HepG2 (cell line): ENCODE measurements around the gene EIF3A. TPM values are rescaled to one million over a fixed set of nuclear protein-coding genes. Genes with fewer than 3 reads are reported as not detected.
A peak's percentile ranks its signal among the peaks of the same experiment; 100 is the strongest.

ENCODE experiments used
- GFI1 ChIP-seq: sonication (generic); formaldehyde crosslinking; IDR thresholded peaks from 2 replicates; pipeline ENCODE4 v1.5.0; 2020; ENCODE audit warnings: missing genetic modification reagents, mild to moderate bottlenecking, borderline replicate concordance
- KAT7 ChIP-seq: IDR thresholded peaks from 2 replicates; pipeline ENCODE4 v1.6.1; 2018; ENCODE audit warnings: borderline replicate concordance, missing compliant biosample characterization
- RBM22 ChIP-seq: fragments of 200-400 bp; formaldehyde crosslinking; optimal IDR thresholded peaks from 2 replicates; pipeline ENCODE3; 2017; ENCODE audit warnings: mild to moderate bottlenecking, low read length, moderate library complexity
- SOX6 ChIP-seq, 2 experiments: fragments of 450-650 bp in 1 of 2; sonication (generic) in 1 of 2; formaldehyde crosslinking in 1 of 2; IDR thresholded peaks; 2 replicates each; pipeline versions ENCODE4 v1.4.0 to v1.6.1; 2017 to 2020; ENCODE audit warnings: antibody characterized with exemption in 1 of 2, mild to moderate bottlenecking in 1 of 2, missing genetic modification reagents in 1 of 2
- STAG1 ChIP-seq: sonication (generic); formaldehyde crosslinking; IDR thresholded peaks from 2 replicates; pipeline ENCODE4 v1.4.0; 2020; ENCODE audit warnings: missing genetic modification reagents
- ZBTB3 ChIP-seq: sonication (generic); formaldehyde crosslinking; IDR thresholded peaks from 2 replicates; pipeline ENCODE4 v1.4.0; 2020; ENCODE audit warnings: low read depth, mild to moderate bottlenecking, moderate library complexity, missing genetic modification reagents, borderline replicate concordance
- ZBTB7B ChIP-seq: sonication (generic); formaldehyde crosslinking; IDR thresholded peaks from 2 replicates; pipeline ENCODE4 v1.4.0; 2020; ENCODE audit warnings: missing genetic modification reagents
- ZEB1 ChIP-seq: IDR thresholded peaks from 2 replicates; pipeline ENCODE4 v1.6.1; 2012; ENCODE audit warnings: mild to moderate bottlenecking, low read depth, inconsistent platforms; ENCODE audit not compliant: insufficient replicate concordance
- ZNF264 ChIP-seq: sonication (generic); formaldehyde crosslinking; IDR thresholded peaks from 2 replicates; pipeline ENCODE4 v1.4.0; 2020; ENCODE audit warnings: missing genetic modification reagents
- ZNF326 ChIP-seq: sonication (generic); formaldehyde crosslinking; IDR thresholded peaks from 2 replicates; pipeline ENCODE4 v1.4.0; 2020; ENCODE audit warnings: missing genetic modification reagents, borderline replicate concordance
- ZNF335 ChIP-seq: sonication (generic); formaldehyde crosslinking; IDR thresholded peaks from 2 replicates; pipeline ENCODE4 v1.4.0; 2020; ENCODE audit warnings: missing genetic modification reagents
- ZNF605 ChIP-seq: sonication (generic); formaldehyde crosslinking; IDR thresholded peaks from 2 replicates; pipeline ENCODE4 v1.8.0; 2022; ENCODE audit warnings: mild to moderate bottlenecking, missing genetic modification reagents
- ZNF672 ChIP-seq: sonication (generic); formaldehyde crosslinking; IDR thresholded peaks from 2 replicates; pipeline ENCODE4 v1.8.1; 2022; ENCODE audit warnings: missing genetic modification reagents
- ZNF749 ChIP-seq: sonication (generic); formaldehyde crosslinking; IDR thresholded peaks from 2 replicates; pipeline ENCODE4 v1.8.0; 2022; ENCODE audit warnings: mild to moderate bottlenecking, missing genetic modification reagents, moderate library complexity, borderline replicate concordance
- polyA plus RNA-seq, 8 experiments: library from polyadenylated mRNA; depleted of rRNA in 3 of 8; stranded (reverse) in 7 of 8; unstranded in 1 of 8; fragments of >200 nt; fragmentation: Illumina TruSeq in 4 of 8; extraction: Trizol in 4 of 8; gene quantifications; 2 replicates each; pipeline versions ENCODE4 v1.2.1 to v1.2.3, GENCODE V29; 2011 to 2016; ENCODE audit warnings: low read depth in 4 of 8, missing spikeins in 1 of 8, mixed read lengths in 1 of 8; ENCODE audit not compliant: insufficient read depth in 1 of 8
- total RNA-seq, 5 experiments: library from RNA; depleted of rRNA; stranded (reverse); fragments of >200 nt; fragmentation: Illumina TruSeq; extraction: Trizol; gene quantifications; 2 replicates each; pipeline ENCODE4 v1.2.3, GENCODE V29; 2016; ENCODE audit warnings: low read depth in 1 of 5
- TF ChIP-seq, protein P1 (sequence below): sonication (generic); formaldehyde crosslinking; conservative IDR thresholded peaks from 2 replicates; pipeline ENCODE4 v1.4.0; 2020; ENCODE audit warnings: missing genetic modification reagents
- TF ChIP-seq, protein P2 (sequence below): sonication (generic); formaldehyde crosslinking; IDR thresholded peaks from 2 replicates; pipeline ENCODE4 v1.4.0; 2020; ENCODE audit warnings: mild to moderate bottlenecking, low read depth, missing genetic modification reagents
- TF ChIP-seq, protein P3 (sequence below): sonication (generic); formaldehyde crosslinking; IDR thresholded peaks from 2 replicates; pipeline ENCODE4 v1.4.0; 2020; ENCODE audit warnings: missing genetic modification reagents
- TF ChIP-seq, protein P4 (sequence below): sonication (generic); formaldehyde crosslinking; IDR thresholded peaks from 2 replicates; pipeline ENCODE4 v1.8.1; 2023; ENCODE audit warnings: mild to moderate bottlenecking, moderate library complexity, missing genetic modification reagents
- TF ChIP-seq, protein P5 (sequence below): sonication (generic); formaldehyde crosslinking; IDR thresholded peaks from 2 replicates; pipeline ENCODE4 v1.4.0; 2020; ENCODE audit warnings: mild to moderate bottlenecking, missing genetic modification reagents, borderline replicate concordance

EIF3A gene
- total and polyA plus RNA-seq, 2 of the 13 experiments (the other 11 are each of a cell fraction or from before 2014, with no cell fraction given): 25.6 to 117 TPM

DNA sequence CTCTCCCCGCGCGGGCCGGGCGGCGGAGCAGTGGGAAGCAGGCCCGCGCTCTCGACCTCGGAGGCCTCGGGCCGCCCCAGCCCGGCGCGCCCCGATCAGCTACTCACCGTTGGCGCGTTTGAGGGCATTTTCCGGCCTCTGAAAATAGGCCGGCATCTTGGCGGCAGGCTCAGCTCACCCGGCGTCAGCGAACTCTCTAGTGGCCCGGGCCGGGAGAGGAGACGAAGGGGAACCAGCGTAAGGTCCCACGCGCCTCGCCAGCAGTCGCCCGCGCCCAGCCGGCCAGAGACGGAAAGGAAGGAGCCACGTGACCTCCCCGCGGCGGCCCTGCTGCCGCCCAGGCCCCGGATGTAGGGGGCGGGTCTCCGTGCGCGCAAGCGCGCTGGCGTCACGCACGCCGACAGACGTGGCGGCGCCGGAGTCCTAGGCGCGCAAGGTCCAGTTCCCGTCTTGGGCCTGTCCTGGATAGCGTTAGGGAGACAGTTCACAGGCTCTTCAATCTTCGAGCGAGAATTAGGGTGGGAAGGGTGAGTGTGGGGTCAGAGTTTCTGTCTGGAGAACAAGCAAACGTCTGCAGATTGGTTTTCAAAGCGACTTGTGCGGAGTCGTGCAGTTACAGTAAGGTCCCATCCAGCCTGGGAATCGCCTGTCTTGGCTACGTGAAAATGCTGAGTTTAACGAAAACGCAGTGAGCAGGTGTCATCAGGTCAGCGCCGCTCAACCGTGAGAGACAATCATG lies at the start of gene EIF3A (continued):
- TF ChIP-seq, protein P1, sequence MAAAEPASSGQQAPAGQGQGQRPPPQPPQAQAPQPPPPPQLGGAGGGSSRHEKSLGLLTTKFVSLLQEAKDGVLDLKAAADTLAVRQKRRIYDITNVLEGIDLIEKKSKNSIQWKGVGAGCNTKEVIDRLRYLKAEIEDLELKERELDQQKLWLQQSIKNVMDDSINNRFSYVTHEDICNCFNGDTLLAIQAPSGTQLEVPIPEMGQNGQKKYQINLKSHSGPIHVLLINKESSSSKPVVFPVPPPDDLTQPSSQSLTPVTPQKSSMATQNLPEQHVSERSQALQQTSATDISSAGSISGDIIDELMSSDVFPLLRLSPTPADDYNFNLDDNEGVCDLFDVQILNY: peak; percentile 56; the same call in 1 of the 2 replicates
- TF ChIP-seq ZNF326 (CRISPR knock-in tag): no peak
- TF ChIP-seq, protein P2, sequence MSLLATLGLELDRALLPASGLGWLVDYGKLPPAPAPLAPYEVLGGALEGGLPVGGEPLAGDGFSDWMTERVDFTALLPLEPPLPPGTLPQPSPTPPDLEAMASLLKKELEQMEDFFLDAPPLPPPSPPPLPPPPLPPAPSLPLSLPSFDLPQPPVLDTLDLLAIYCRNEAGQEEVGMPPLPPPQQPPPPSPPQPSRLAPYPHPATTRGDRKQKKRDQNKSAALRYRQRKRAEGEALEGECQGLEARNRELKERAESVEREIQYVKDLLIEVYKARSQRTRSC (CRISPR knock-in tag): no peak
- TF ChIP-seq, protein P3, sequence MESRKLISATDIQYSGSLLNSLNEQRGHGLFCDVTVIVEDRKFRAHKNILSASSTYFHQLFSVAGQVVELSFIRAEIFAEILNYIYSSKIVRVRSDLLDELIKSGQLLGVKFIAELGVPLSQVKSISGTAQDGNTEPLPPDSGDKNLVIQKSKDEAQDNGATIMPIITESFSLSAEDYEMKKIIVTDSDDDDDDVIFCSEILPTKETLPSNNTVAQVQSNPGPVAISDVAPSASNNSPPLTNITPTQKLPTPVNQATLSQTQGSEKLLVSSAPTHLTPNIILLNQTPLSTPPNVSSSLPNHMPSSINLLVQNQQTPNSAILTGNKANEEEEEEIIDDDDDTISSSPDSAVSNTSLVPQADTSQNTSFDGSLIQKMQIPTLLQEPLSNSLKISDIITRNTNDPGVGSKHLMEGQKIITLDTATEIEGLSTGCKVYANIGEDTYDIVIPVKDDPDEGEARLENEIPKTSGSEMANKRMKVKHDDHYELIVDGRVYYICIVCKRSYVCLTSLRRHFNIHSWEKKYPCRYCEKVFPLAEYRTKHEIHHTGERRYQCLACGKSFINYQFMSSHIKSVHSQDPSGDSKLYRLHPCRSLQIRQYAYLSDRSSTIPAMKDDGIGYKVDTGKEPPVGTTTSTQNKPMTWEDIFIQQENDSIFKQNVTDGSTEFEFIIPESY (CRISPR knock-in tag): no peak; the same call in 1 of the 2 replicates
- TF ChIP-seq ZNF605 (CRISPR knock-in tag): peak; percentile 91
- TF ChIP-seq ZBTB3 (CRISPR knock-in tag): peak; percentile 81
- peak; percentile 27; the same call in 1 of the 2 replicates for TF ChIP-seq ZNF749
- TF ChIP-seq, protein P4, sequence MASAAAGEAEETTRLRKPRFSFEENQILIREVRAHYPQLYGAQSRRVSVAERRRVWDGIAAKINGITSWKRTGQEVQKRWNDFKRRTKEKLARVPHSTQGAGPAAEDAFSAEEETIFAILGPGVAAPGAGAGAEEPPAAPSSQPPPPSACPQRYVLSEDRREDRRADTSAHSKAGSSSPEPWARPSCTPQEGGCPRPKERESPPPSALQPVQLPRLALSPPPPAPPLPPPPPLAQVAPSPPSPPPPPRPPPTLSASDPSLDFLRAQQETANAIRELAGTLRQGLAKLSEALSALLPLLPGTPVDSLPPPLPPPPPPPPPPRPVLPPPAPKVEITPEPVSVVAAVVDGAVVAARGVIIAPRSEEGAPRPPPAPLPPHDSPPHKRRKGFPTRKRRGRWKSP (CRISPR knock-in tag): peak; percentile 73
- TF ChIP-seq ZNF335 (CRISPR knock-in tag): no peak
- TF ChIP-seq, protein P5, sequence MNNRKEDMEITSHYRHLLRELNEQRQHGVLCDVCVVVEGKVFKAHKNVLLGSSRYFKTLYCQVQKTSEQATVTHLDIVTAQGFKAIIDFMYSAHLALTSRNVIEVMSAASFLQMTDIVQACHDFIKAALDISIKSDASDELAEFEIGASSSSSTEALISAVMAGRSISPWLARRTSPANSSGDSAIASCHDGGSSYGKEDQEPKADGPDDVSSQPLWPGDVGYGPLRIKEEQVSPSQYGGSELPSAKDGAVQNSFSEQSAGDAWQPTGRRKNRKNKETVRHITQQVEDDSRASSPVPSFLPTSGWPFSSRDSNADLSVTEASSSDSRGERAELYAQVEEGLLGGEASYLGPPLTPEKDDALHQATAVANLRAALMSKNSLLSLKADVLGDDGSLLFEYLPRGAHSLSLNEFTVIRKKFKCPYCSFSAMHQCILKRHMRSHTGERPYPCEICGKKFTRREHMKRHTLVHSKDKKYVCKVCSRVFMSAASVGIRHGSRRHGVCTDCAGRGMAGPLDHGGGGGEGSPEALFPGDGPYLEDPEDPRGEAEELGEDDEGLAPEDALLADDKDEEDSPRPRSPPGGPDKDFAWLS (CRISPR knock-in tag): no peak
- TF ChIP-seq STAG1 (CRISPR knock-in tag): 0 out of 2 replicates have a peak, but pooled peaks have one; percentile 2
- no peak for TF ChIP-seq ZNF672 (CRISPR knock-in tag)
- no peak for TF ChIP-seq RBM22
- TF ChIP-seq SOX6 (IDR thresholded peaks at IDR 0.05): no peak
- peak; percentile 58; the same call in 1 of the 2 replicates for TF ChIP-seq SOX6 (CRISPR knock-in tag; IDR thresholded peaks at IDR 0.05)
- TF ChIP-seq ZBTB7B: 0 out of 2 replicates have a peak, but pooled peaks have one; percentile 11
- no peak for TF ChIP-seq ZNF264 (CRISPR knock-in tag)
- no peak for TF ChIP-seq ZEB1
- TF ChIP-seq GFI1: peak; percentile 58; the same call in 1 of the 2 replicates
- TF ChIP-seq KAT7 (CRISPR knock-in tag): no peak
